ENCODE measurements around the gene APEH.

DNA sequence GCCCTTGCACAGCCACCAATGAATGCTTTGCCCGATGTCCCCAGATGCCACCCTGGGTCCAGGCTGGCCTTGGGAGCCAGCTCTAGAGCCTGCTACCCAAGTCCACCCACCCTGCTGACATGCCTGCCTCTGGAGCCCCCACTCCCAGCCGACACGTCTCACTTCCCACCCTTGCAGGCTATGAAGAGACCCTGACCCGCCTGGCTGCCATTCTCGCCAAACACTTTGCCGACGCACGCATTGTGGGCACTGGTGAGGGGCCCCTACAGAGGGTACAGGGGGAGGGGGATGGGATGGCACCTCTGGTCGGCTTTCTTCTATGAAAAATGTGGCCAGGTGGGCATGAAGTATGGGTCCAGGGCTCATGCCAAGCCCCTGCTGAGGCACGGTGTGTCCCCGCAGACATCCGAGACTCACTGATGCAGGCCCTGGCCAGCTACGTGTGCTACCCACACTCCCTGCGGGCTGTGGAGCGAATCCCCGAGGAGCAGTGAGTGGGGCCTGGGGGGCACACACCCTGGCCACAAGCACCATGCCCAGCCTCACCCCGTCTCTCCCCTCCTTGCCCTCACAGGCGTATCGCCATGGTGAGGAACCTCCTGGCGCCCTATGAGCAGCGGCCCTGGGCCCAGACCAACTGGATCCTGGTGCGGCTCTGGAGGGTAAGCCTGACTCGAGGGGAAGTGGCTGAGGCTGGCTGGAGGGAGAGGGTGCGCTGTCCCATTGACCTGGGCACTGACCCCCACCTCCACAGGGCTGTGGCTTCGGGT, 39.4 kb downstream of the APEH start:
- TF ChIP-seq, protein P1, sequence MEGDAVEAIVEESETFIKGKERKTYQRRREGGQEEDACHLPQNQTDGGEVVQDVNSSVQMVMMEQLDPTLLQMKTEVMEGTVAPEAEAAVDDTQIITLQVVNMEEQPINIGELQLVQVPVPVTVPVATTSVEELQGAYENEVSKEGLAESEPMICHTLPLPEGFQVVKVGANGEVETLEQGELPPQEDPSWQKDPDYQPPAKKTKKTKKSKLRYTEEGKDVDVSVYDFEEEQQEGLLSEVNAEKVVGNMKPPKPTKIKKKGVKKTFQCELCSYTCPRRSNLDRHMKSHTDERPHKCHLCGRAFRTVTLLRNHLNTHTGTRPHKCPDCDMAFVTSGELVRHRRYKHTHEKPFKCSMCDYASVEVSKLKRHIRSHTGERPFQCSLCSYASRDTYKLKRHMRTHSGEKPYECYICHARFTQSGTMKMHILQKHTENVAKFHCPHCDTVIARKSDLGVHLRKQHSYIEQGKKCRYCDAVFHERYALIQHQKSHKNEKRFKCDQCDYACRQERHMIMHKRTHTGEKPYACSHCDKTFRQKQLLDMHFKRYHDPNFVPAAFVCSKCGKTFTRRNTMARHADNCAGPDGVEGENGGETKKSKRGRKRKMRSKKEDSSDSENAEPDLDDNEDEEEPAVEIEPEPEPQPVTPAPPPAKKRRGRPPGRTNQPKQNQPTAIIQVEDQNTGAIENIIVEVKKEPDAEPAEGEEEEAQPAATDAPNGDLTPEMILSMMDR (conservative IDR thresholded peaks at IDR 0.05): no peak
- no peak for TF ChIP-seq ZFX (IDR thresholded peaks at IDR 0.05)

All from C4-2B (cell line).